GM19238 (cell line): ENCODE data around the gene HBD.
"Not testable (repeated sequence)": the region's sequence is repeated elsewhere in the genome, so short reads cannot be mapped to it uniquely, and the experiment has no call there.

Source experiments
- DNase-seq: peaks from one replicate; pipeline ENCODE4 v3.0.0; 2011; ENCODE audit warnings: low spot score; ENCODE audit not compliant: insufficient read length

The HBD gene

DNA sequence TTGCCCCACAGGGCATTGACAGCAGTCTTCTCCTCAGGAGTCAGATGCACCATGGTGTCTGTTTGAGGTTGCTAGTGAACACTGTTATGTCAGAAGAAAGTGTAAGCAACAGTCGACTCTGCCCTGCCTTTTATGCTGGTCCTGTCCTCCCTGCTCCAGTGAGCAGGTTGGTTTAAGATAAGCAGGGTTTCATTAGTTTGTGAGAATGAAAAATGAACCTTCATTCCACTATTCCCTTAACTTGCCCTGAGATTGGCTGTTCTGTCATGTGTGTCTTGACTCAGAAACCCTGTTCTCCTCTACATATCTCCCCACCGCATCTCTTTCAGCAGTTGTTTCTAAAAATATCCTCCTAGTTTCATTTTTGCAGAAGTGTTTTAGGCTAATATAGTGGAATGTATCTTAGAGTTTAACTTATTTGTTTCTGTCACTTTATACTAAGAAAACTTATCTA lies at the start of gene HBD:
Gene HBD (minus strand): TSS at position 103 of the 454 bp plus-strand sequence. CDS start 50 bp downstream, at position 53.
- DNase-seq, result peak; percentile 7

DNA sequence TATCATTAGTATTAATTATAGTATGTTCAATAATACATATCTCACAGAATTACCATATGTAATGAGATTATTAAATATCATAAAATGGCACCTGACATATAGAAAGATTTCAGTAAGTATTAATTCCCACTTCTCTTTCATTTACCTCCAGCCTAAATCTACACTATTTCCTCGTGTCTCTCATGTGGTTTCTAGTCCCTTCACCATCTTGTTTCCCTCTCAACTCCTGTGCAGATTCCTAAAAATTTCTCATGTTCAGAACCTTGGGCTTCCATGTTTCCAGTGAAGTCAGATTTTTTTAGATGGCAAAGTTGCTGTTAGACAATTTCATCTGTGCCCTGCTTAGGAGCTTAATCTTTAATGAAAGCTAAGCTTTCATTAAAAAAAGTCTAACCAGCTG lies 49.6 kb upstream of the HBD start:
- DNase-seq, result no peak

DNA sequence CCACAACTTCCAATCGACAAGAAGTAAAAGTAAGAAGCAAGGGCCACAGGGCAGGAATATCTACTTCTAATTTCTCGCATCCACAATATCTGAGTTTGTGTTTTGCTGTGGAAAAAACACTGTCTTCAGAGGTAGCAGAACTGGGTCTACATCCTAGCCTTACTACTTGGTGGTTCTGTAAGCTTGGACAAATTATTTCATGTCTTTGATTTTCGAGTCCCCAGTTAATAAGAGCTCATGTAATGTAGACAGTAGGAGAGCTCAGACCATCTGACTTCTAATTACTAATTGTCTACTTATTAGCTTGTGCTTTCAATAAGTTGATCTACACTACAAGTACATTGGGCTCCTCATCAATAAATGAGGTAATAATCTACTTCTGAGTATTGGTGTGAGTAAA lies 48.8 kb upstream of the HBD start:
- DNase-seq, result no peak

DNA sequence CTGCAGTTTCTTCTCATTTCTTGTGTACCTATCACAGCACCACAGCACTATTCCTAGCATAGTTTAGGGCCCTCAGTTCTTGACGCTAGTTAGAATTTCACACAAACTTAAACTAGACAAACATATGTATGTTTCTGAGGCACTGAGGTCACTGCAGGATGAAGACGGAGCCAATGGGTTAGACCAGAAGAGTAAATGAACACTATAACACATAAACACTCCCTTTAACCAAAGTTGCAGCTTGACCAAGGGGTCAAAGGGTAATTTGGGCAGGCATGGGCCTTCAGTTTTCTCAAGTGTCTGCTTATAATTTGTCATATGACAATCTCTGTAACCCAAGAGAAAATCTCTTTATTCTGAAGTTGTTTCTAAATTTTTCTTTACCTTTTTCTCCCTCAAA lies 48.3 kb upstream of the HBD start:
- DNase-seq, result no peak

DNA sequence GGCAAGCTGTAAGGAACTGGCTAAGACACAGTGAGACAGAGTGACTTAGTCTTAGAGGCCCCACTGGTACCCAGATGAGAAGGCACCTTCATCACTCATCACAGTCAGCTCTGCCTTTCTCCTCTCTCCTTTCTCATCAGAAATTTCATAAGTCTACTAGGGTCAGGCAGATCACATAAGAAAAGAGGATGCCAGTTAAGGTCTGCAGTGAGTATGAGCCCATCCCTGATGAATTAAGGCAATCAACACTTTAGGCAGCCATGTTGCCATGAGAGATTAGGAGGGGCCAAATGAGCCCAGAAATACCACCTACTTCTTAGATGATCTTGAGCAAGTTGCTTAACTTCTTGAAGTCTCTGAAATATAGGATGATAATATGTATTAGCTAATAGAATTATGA lies 47.3 kb upstream of the HBD start:
- DNase-seq, result no peak

DNA sequence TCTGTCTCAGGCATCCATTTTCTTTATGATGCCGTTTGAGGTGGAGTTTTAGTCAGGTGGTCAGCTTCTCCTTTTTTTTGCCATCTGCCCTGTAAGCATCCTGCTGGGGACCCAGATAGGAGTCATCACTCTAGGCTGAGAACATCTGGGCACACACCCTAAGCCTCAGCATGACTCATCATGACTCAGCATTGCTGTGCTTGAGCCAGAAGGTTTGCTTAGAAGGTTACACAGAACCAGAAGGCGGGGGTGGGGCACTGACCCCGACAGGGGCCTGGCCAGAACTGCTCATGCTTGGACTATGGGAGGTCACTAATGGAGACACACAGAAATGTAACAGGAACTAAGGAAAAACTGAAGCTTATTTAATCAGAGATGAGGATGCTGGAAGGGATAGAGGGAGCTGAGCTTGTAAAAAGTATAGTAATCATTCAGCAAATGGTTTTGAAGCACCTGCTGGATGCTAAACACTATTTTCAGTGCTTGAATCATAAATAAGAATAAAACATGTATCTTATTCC lies 46.4 kb upstream of the HBD start:
- DNase-seq, result peak; percentile 30

DNA sequence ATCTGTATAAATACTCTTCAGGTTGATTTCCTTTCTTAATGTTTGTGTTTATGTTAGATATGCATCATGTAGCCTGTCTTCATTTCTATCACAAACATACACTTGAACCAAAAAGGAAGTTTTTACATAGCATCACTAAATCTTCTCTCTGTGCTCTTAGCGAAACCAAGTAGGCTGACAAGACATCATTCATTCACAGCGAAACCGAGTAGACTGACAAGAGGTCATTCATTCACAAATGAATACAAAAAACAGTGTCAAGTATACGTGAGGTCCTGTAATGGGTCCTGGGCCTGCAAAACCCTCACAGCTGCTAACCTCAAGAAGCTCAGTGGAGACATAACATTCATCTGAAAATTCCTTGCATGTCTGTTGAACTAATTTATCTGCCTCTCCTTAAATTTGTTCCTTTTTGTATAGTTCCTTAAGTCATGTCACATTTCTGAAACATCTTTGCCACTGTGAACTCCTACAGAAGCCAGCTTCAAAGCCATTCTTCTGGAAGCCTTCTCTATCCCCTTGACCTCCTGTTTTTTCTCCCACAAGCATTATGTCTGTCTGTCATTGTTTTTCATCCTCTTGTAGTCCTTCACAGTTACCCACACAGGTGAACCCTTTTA lies 45.3 kb upstream of the HBD start:
- no peak for DNase-seq

DNA sequence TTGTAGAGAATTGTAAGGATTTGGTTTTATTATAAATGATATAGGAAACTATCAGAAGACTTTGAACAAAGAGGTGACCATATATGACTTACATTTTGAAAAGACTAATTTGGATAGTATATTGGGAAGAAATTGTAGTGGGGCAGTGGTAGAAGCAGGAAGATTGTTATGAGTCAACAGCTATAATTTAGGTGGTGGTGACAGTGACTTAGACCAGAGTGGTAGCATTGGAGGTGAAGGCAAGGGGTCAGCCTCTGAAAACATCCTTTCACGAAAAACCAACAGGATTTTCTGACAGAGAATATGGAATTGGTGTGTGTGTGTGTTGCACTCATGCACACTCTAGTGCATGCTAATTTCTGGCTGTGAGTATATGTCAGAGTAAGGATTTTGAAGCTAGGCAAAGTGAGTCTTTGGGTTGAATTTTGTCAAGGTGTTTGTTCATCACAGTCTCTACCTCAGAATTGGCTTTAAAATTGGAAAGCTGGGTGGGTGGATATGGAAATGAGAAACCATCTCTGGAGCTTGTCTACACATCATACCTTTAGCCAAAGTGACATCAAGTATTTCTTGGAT lies 43.6 kb upstream of the HBD start:
- DNase-seq, result no peak

DNA sequence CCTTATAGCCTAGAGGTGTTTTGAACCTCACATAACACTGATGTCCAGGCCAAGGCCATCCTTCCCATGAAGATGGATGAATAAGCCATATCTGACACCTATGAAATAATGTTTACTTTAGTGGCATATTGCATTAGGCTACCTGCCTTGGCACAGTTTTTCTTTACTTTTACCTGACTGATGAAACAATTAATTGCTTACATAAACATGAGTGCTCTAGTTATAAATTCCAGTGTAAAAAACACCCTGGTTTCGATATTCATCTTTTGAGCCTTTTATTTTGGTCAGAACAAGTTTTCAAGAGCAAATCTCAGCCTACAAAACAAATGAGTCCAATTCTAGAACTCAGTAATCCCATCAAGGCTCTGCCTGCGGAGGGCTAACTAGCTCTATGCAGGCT lies 42.4 kb upstream of the HBD start:
- DNase-seq, result no peak

DNA sequence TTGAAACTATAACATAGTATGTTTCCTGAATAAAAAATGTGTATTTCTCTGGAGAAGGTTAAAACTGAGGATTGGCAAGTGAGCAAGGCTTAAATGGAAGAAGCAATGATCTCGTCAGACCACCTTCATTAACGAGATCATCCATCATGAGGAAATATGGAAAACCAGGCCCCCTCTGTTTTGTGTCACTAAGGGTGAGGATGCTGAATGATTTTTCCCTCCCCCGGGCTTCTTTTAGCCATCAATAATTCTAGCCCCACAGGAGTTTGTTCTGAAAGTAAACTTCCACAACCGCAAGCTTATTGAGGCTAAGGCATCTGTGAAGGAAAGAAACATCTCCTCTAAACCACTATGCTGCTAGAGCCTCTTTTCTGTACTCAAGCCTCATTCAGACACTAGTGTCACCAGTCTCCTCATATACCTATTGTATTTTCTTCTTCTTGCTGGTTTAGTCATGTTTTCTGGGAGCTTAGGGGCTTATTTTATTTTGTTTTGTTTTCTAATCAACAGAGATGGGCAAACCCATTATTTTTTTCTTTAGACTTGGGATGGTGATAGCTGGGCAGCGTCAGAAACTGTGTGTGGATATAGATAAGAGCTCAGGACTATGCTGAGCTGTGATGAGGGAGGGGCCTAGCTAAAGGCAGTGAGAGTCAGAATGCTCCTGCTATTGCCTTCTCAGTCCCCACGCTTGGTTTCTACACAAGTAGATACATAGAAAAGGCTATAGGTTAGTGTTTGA lies 41.3 kb upstream of the HBD start:
- DNase-seq, result no peak

DNA sequence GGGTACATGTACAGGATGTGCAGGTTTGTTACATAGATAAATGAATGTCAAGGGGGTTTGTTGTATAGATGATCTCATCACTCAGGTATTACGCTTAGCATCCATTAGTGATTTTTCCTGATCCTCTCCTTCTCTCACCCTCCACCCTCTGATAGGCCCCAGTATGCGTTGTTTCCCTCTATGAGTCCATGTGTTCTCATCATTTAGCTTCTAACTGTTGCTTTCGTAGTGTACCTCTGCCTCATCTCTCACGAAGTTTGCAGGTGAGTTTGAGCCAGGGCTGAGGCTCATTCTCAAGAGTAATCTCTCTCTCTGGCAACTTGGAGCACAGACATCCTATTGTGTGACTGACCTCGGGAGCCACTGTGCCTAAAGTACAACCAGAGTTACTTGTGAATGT lies 40.1 kb upstream of the HBD start:
- DNase-seq, result no peak

DNA sequence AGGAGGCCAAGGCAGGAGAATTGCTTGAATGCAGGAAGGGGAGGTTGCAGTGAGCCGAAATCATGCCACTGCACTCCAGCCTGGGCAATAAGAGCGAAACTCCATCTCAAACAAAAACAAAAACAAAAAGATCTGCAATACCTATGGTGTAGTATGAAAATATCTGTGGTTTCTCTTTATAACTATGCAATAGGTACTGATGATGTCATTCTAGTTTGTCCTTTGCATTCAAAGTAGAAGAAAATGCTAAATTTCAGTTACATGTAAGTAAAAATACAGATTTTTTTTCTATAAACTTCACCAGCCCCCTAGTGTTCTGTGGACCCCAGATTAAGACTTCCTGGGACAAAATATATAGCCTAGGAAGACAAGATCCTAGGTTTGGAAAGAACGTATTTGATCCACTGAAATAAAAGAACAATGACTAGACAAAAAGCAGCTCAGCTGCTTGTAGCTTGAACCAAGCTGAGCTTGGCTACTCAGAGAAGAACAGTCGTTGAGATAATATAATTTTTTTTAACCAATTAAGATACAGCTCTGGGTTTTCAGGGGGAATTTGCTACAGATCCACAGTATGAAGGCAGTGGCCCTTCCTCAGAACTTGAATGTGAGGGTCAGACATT lies 38.2 kb upstream of the HBD start:
- DNase-seq, result no peak

DNA sequence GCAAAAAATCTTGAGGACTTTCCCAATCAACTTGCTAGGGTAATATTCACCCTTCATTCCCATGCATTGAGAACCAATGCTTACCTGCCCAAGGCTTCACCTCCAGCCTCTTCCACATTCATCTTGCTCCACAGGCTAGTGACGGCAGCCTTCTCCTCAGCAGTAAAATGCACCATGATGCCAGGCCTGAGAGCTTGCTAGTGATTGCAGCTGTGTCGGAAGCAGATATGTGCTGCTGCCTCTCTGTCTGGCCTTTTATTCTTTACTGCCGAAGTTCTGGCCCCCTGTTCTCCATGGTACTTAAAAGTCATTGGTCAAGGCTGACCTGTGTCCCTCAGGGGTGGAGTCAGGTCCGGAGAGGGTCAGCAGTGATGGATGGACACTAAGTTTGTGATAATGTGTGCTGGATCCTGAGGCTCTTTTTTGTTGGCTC lies 35.4 kb upstream of the HBD start, which contains the start of gene HBE1:
Gene HBE1 (minus strand): TSS at position 231 of the 433 bp plus-strand sequence. CDS start 55 bp downstream, at position 176.
- DNase-seq, result no peak

DNA sequence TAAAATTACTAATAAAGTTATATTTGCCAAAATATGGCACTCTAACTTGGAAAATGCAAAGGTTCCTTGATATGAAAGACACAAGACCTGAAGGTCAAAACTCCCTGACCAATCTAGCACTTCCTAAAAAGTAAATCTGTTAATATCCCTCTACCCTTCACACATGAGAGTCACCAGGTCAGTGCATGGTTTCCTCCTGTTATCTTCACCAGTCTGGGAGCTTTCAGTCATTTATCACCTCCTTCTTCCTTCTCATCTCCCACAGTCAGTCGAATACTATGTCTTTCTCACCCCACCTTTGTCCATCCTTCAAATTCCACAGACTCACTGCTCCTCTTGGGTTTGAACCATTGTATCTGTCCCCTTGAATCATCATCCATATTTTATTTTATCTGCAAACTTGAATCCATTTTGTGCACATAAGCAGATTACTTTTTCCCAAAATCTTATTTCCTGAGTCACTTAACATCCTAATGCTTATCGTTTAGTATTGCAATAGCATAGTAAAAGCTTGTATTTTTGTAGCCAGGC lies 32.8 kb upstream of the HBD start:
- DNase-seq, result no peak

DNA sequence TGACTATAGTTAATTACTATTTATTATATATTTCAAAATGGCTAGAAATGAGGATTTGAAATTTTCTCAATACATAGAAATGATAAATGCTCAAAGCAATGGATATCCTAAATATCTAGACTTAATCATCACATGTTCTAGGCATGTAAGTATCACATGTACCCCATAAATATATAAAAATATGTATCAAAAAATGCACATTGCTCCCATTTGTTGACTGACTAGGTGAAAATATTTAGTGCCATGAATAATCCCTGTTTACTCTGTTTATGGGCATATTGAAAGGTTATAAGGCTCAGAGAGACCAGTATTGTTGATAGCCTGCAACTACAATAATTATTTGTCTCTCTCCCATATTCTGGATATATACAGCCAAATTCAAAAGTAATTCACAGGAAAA lies 32.3 kb upstream of the HBD start:
- DNase-seq, result no peak

DNA sequence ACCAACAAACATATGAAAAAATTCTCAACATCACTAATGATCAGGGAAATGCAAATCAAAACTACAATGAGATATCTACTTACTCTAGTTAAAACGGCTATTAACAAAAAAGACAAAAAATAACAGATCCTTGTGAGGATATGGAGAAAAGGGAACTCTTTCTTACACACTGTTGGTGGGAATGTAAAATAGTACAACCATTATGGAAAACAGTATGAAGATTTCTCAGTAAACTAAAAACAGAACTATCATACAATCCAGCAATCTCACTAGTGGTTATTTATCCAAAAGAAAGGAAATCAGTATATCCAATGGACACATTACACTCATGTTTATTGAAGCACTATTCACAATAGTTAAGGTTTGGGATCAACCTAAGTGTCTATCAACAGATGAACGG lies 31.5 kb upstream of the HBD start:
- no peak for DNase-seq

DNA sequence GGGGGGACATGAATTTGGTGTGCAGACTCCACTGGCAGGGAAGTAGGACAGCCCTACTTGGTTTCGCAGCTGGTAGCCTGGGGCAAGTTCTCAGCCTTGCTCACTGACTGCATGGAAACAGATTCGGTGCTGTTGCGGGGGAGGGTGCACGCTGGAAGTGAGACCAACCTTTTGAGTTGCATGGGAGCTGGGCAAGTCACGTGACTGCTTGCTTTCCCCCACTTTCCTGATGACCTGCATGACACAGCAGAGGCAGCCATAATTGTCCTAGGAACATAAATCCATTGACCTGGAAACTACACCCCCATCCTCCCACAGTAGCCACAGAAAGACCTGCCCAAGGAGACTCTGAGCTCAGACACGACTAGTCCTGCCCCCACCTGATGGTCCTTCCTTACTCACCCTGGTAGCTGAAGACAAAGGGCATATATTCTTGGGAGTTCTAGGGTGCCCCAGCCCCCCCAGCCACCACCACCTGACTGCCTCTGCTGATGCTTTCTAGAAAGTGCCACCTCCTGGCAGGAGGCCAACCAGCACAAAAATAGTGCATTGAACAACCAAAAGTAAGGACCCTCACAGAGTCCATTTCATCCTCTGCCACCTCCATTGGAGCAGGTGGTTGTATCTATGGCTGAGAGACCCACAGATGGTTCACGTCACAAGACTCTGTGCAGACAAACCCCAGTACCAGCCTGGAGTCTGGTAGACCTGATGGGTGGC lies 24.4 kb upstream of the HBD start:
- DNase-seq, result no peak

DNA sequence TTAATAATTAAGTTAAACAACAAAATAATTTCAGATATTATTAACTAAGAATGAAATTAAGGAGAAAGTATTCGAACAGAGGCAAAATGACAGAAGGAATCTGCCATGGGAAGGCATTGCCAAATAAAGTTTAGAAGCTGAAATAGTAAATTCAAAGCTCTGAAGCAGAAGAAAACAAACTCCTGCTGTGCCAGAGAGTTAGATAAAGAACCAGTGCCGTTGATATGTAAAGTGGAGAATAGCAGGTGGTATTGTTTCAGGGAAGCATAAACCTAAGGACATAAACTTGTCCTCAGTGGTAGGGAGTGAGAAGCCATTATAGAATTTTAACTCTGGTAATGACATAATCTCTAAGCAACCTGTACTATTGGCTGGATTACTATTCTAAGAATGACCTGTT lies 23.0 kb upstream of the HBD start:
- DNase-seq, result no peak

DNA sequence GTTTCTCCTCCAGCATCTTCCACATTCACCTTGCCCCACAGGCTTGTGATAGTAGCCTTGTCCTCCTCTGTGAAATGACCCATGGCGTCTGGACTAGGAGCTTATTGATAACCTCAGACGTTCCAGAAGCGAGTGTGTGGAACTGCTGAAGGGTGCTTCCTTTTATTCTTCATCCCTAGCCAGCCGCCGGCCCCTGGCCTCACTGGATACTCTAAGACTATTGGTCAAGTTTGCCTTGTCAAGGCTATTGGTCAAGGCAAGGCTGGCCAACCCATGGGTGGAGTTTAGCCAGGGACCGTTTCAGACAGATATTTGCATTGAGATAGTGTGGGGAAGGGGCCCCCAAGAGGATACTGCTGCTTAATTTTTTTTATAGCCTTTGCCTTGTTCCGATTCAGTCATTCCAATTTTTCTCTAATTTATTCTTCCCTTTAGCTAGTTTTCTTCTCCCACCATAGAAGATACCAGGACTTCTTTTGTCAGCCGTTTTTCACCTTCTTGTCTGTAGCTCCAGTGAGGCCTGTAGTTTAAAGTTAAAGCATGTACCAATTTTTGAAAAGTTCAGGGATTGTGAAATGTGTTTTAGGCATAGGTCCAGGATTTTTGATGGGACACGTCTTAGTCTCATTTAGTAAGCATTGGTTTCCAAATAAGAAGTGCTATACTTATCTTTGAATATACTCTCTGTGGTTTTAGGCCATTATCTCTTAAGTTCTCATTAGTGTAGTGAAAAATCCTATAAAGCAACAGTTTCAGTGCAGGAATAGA lies 20.5 kb upstream of the HBD start, which contains the start of gene HBG2:
Gene HBG2 (minus strand): TSS at position 136 of the 768 bp plus-strand sequence. CDS start 53 bp downstream, at position 83.
- DNase-seq, result not testable (repeated sequence)

DNA sequence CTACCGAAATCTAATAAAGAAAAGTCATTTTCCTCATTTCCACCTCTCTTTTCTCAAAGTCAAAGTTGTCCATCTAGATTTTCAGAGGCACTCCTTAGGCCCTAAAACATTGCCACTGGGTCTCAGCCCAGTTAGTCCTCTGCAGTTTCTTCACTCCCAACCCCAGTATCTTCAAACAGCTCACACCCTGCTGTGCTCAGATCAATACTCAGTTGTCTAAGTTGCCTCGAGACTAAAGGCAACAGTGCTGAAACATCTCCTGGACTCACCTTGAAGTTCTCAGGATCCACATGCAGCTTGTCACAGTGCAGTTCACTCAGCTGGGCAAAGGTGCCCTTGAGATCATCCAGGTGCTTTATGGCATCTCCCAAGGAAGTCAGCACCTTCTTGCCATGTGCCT lies 19.7 kb upstream of the HBD start:
- not testable (repeated sequence) for DNase-seq
